Mesendoderm (in vitro differentiated cells): Measurements from ENCODE around the gene SCAF11.
A peak's percentile ranks its signal among the peaks of the same experiment; 100 is the strongest.

Source experiments
- DNase-seq: peaks from one replicate; pipeline ENCODE4 v3.0.0; 2013
- H2AK5ac ChIP-seq: 2 replicates; pipeline ENCODE4 v1.6.1; 2013; ENCODE audit warnings: low read length, inconsistent platforms
- H2BK120ac ChIP-seq: 2 replicates; pipeline ENCODE4 v1.6.1; 2013; ENCODE audit warnings: low read depth, mild to moderate bottlenecking, low read length, moderate library complexity, mixed read lengths
- H2BK15ac ChIP-seq: replicated peaks from 2 replicates; pipeline ENCODE4 v1.6.1; 2013; ENCODE audit warnings: low read depth, mild to moderate bottlenecking, moderate library complexity
- H2BK5ac ChIP-seq: 2 replicates; pipeline ENCODE4 v1.6.1; 2013; ENCODE audit warnings: low read length, inconsistent platforms
- H3K18ac ChIP-seq: 2 replicates; pipeline ENCODE4 v1.6.1; 2013; ENCODE audit warnings: mild to moderate bottlenecking, low read length, mixed read lengths
- H3K23ac ChIP-seq: one replicate; pipeline ENCODE4 v1.6.1; 2013; ENCODE audit warnings: low read length
- H3K27ac ChIP-seq: 2 replicates; pipeline ENCODE4 v1.5.1; 2013; ENCODE audit warnings: low read depth, mild to moderate bottlenecking, inconsistent platforms, low read length, moderate library complexity
- H3K27me3 ChIP-seq: 2 replicates; pipeline ENCODE4 v1.6.1; 2013; ENCODE audit warnings: low read length, control low read depth, mild to moderate bottlenecking, inconsistent platforms; ENCODE audit not compliant: insufficient read depth, poor library complexity
- H3K36me3 ChIP-seq: 2 replicates; pipeline ENCODE4 v1.6.1; 2013; ENCODE audit warnings: low read length, inconsistent platforms; ENCODE audit not compliant: control insufficient read depth, insufficient read depth
- H3K4ac ChIP-seq: one replicate; pipeline ENCODE4 v1.6.1; 2013; ENCODE audit warnings: low read depth, mild to moderate bottlenecking, low read length, moderate library complexity
- H3K4me1 ChIP-seq: 2 replicates; pipeline ENCODE4 v1.6.1; 2013; ENCODE audit warnings: low read depth, low read length, inconsistent platforms; ENCODE audit not compliant: control insufficient read depth
- H3K4me2 ChIP-seq: 2 replicates; pipeline ENCODE4 v1.6.1; 2013; ENCODE audit warnings: low read length
- H3K4me3 ChIP-seq: 2 replicates; pipeline ENCODE4 v1.5.1; 2013; ENCODE audit warnings: mild to moderate bottlenecking, low read length
- H3K56ac ChIP-seq: one replicate; pipeline ENCODE4 v1.6.1; 2013; ENCODE audit warnings: low read length
- H3K79me1 ChIP-seq: 2 replicates; pipeline ENCODE4 v1.6.1; 2013; ENCODE audit warnings: low read length, inconsistent platforms
- H3K79me2 ChIP-seq: 2 replicates; pipeline ENCODE4 v1.6.1; 2013; ENCODE audit warnings: mild to moderate bottlenecking, low read length; ENCODE audit not compliant: control insufficient read depth, insufficient read depth
- H3K9ac ChIP-seq: 2 replicates; pipeline ENCODE4 v1.6.1; 2013; ENCODE audit warnings: low read length, inconsistent platforms
- H4K5ac ChIP-seq: one replicate; pipeline ENCODE4 v1.6.1; 2013; ENCODE audit warnings: low read length
- H4K8ac ChIP-seq: one replicate; pipeline ENCODE4 v1.6.1; 2013; ENCODE audit warnings: low read depth, mild to moderate bottlenecking, control low read depth, low read length, moderate library complexity
- WGBS: extraction: QIAGEN DNeasy Blood & Tissue Kit; methylation state at CpG from one replicate; pipeline ENCODE4 v1.1.7; 2013; ENCODE audit warnings: low lambda C conversion rate, missing lambda C conversion rate; ENCODE audit not compliant: insufficient coverage; ENCODE audit errors: extremely low coverage; 5-methylcytosine and 5-hydroxymethylcytosine counted together

SCAF11 gene

GRCh38 chr12:45912774-45913173 lies 77.6 kb downstream of the SCAF11 start:
- H2AK5ac ChIP-seq, result no peak overlapping the region
- no peak overlapping the region for H3K9ac ChIP-seq
- H2BK5ac ChIP-seq, result no peak overlapping the region
- H4K5ac ChIP-seq, result no peak overlapping the region
- no peak overlapping the region for H2BK120ac ChIP-seq
- H3K56ac ChIP-seq, result no peak overlapping the region
- H3K79me1 ChIP-seq, result no peaks in the 10 kb centered on the region
- no peak overlapping the region for H3K4me2 ChIP-seq
- H3K4me3 ChIP-seq, result no peak overlapping the region
- no peak overlapping the region for H2BK15ac ChIP-seq
- H3K4ac ChIP-seq, result no peak overlapping the region
- WGBS, result no CpG with 5 or more reads among the region's 3 CpGs
- H3K18ac ChIP-seq, result no peak overlapping the region
- no peak overlapping the region for H3K23ac ChIP-seq
- no peak overlapping the region for H3K27ac ChIP-seq
- no peaks in the 10 kb centered on the region for H3K36me3 ChIP-seq
- no peaks in the 10 kb centered on the region for H3K27me3 ChIP-seq
- no peaks in the 10 kb centered on the region for H3K4me1 ChIP-seq
- no peak for DNase-seq
- no peaks in the 10 kb centered on the region for H3K79me2 ChIP-seq
- no peak overlapping the region for H4K8ac ChIP-seq

GRCh38 chr12:45909041-45909713 lies 81.2 kb downstream of the SCAF11 start:
- Histone ChIP-seq H3K4me2 (no peak overlapping the region), H3K36me3 (no peaks in the 10 kb centered on the region), H3K4me3 (no peak overlapping the region), H3K9ac (no peak overlapping the region), H3K79me1 (no peaks in the 10 kb centered on the region), H3K56ac (no peak overlapping the region), H4K8ac (no peak overlapping the region), H3K27me3 (no peaks in the 10 kb centered on the region), H3K79me2 (no peaks in the 10 kb centered on the region), H2BK5ac (no peak overlapping the region), H3K4me1 (no peaks in the 10 kb centered on the region), H3K27ac (no peak overlapping the region), H2AK5ac (no peak overlapping the region), H2BK120ac (no peak overlapping the region), H3K18ac (no peak overlapping the region), H4K5ac (no peak overlapping the region), H2BK15ac (no peak overlapping the region), H3K4ac (no peak overlapping the region), H3K23ac (no peak overlapping the region)
- no CpG with 5 or more reads among the region's 4 CpGs for WGBS
- no peak for DNase-seq

- H3K23ac ChIP-seq, result no peak overlapping the region
- no peak overlapping the region for H3K27ac ChIP-seq
- H3K4me1 ChIP-seq, result no peaks in the 10 kb centered on the region
- no peak overlapping the region for H3K4ac ChIP-seq
- H4K8ac ChIP-seq, result no peak overlapping the region
- no peak overlapping the region for H2BK15ac ChIP-seq
- H3K18ac ChIP-seq, result no peak overlapping the region
- H3K4me2 ChIP-seq, result no peak overlapping the region
- DNase-seq, result no peak
- H4K5ac ChIP-seq, result no peak overlapping the region
- no peaks in the 10 kb centered on the region for H3K79me1 ChIP-seq
- no peak overlapping the region for H3K4me3 ChIP-seq
- H3K9ac ChIP-seq, result no peak overlapping the region
- no peaks in the 10 kb centered on the region for H3K36me3 ChIP-seq
- no peaks in the 10 kb centered on the region for H3K79me2 ChIP-seq
- H2BK5ac ChIP-seq, result no peak overlapping the region
- no CpG with 5 or more reads among the region's 4 CpGs for WGBS
- no peak overlapping the region for H2AK5ac ChIP-seq
- H3K27me3 ChIP-seq, result no peaks in the 10 kb centered on the region
- H3K56ac ChIP-seq, result no peak overlapping the region
- H2BK120ac ChIP-seq, result no peak overlapping the region
Observed at GRCh38 chr12:45907955-45908354, 82.4 kb downstream of the SCAF11 start.

GRCh38 chr12:45898094-45898493 lies 92.3 kb downstream of the SCAF11 start:
- no peak overlapping the region for H2BK5ac ChIP-seq
- H3K18ac ChIP-seq, result no peak overlapping the region
- no peak overlapping the region for H3K23ac ChIP-seq
- no peaks in the 10 kb centered on the region for H3K27me3 ChIP-seq
- H3K79me1 ChIP-seq, result no peaks in the 10 kb centered on the region
- H3K9ac ChIP-seq, result no peak overlapping the region
- no peak overlapping the region for H3K4ac ChIP-seq
- H3K56ac ChIP-seq, result no peak overlapping the region
- H3K4me1 ChIP-seq, result peaks cover 2% of the 10 kb centered on the region
- no peak overlapping the region for H3K27ac ChIP-seq
- no peak overlapping the region for H4K5ac ChIP-seq
- no peak overlapping the region for H4K8ac ChIP-seq
- DNase-seq, result no peak
- H2AK5ac ChIP-seq, result no peak overlapping the region
- no CpG with 5 or more reads among the region's 1 CpG for WGBS
- H3K36me3 ChIP-seq, result peaks cover 4% of the 10 kb centered on the region
- H2BK120ac ChIP-seq, result no peak overlapping the region
- no peak overlapping the region for H3K4me3 ChIP-seq
- H3K4me2 ChIP-seq, result no peak overlapping the region
- H3K79me2 ChIP-seq, result no peaks in the 10 kb centered on the region
- no peak overlapping the region for H2BK15ac ChIP-seq

GRCh38 chr12:45895961-45896360 lies 94.4 kb downstream of the SCAF11 start:
- Histone ChIP-seq H3K27ac (peak overlapping the region; percentile 20), H2BK15ac (no peak overlapping the region), H3K36me3 (peaks cover 4% of the 10 kb centered on the region), H4K5ac (no peak overlapping the region), H3K4me3 (no peak overlapping the region), H3K23ac (no peak overlapping the region), H2BK5ac (no peak overlapping the region), H3K4me2 (no peak overlapping the region), H3K79me1 (no peaks in the 10 kb centered on the region), H3K79me2 (no peaks in the 10 kb centered on the region), H2BK120ac (no peak overlapping the region), H2AK5ac (no peak overlapping the region), H3K4me1 (peaks cover 2% of the 10 kb centered on the region), H4K8ac (no peak overlapping the region), H3K4ac (no peak overlapping the region), H3K18ac (no peak overlapping the region), H3K9ac (no peak overlapping the region), H3K56ac (no peak overlapping the region), H3K27me3 (no peaks in the 10 kb centered on the region)
- no peak for DNase-seq
- WGBS, result no CpG with 5 or more reads among the region's 4 CpGs

- Histone ChIP-seq H4K5ac (no peak overlapping the region), H4K8ac (no peak overlapping the region), H3K27ac (no peak overlapping the region), H3K4ac (no peak overlapping the region), H2BK15ac (no peak overlapping the region), H3K18ac (no peak overlapping the region), H3K4me2 (no peak overlapping the region), H3K79me2 (no peaks in the 10 kb centered on the region), H3K9ac (no peak overlapping the region), H3K56ac (no peak overlapping the region), H2BK120ac (no peak overlapping the region), H3K27me3 (no peaks in the 10 kb centered on the region), H2AK5ac (no peak overlapping the region), H3K4me1 (peaks cover 2% of the 10 kb centered on the region), H2BK5ac (no peak overlapping the region), H3K36me3 (peaks cover 4% of the 10 kb centered on the region), H3K79me1 (no peaks in the 10 kb centered on the region), H3K23ac (no peak overlapping the region), H3K4me3 (no peak overlapping the region)
- DNase-seq, result peak; percentile 74
- no CpG with 5 or more reads among the region's 4 CpGs for WGBS
Observed at GRCh38 chr12:45893240-45893639, 97.1 kb downstream of the SCAF11 start.
